Glutamatergic neuron (in vitro differentiated cells): ENCODE measurements around the gene CDH22. TPM values are rescaled to one million over a fixed set of nuclear protein-coding genes. Genes with fewer than 3 reads are reported as not detected.
A peak's percentile ranks its signal among the peaks of the same experiment; 100 is the strongest.

Experiments
- DNase-seq: peaks from one replicate; pipeline ENCODE4 v3.0.0; 2022
- H3K27ac Mint-ChIP-seq: one replicate; pipeline ENCODE4 v1.8.0; 2020; ENCODE audit warnings: mild to moderate bottlenecking, mixed read lengths, inconsistent platforms; ENCODE audit not compliant: unreplicated experiment
- H3K27me3 Mint-ChIP-seq: one replicate; pipeline ENCODE4 v1.8.0; 2020; ENCODE audit warnings: mild to moderate bottlenecking, moderate library complexity, mixed read lengths, inconsistent platforms; ENCODE audit not compliant: unreplicated experiment
- H3K36me3 Mint-ChIP-seq: one replicate; pipeline ENCODE4 v1.8.0; 2020; ENCODE audit warnings: mild to moderate bottlenecking, mixed read lengths, inconsistent platforms; ENCODE audit not compliant: unreplicated experiment
- H3K4me1 Mint-ChIP-seq: one replicate; pipeline ENCODE4 v1.8.0; 2020; ENCODE audit warnings: mild to moderate bottlenecking, low read depth, mixed read lengths, inconsistent platforms; ENCODE audit not compliant: unreplicated experiment
- H3K4me3 Mint-ChIP-seq: one replicate; pipeline ENCODE4 v1.8.0; 2020; ENCODE audit warnings: mild to moderate bottlenecking, mixed read lengths, inconsistent platforms; ENCODE audit not compliant: unreplicated experiment
- H3K9me3 Mint-ChIP-seq: one replicate; pipeline ENCODE4 v1.8.0; 2020; ENCODE audit warnings: mild to moderate bottlenecking, moderate library complexity, mixed read lengths, inconsistent platforms; ENCODE audit not compliant: unreplicated experiment
- total RNA-seq: library from RNA; stranded (reverse); fragmentation: NEBNext Ultra II Directional; extraction: Animal tissue kit (Norgen Biotek cat#: 25700); gene quantifications from one replicate; pipeline ENCODE4 v1.2.1, GENCODE V29; 2021; ENCODE audit not compliant: unreplicated experiment
- TF ChIP-seq, protein P1 (sequence below): fragments of 200-600 bp; sonication (generic); IDR thresholded peaks from one replicate; pipeline ENCODE4 v1.5.0; 2021; ENCODE audit not compliant: partially characterized antibody, unreplicated experiment

CDH22 gene
- total RNA-seq, 1 donor from 2014 or later = 7.9 TPM

DNA sequence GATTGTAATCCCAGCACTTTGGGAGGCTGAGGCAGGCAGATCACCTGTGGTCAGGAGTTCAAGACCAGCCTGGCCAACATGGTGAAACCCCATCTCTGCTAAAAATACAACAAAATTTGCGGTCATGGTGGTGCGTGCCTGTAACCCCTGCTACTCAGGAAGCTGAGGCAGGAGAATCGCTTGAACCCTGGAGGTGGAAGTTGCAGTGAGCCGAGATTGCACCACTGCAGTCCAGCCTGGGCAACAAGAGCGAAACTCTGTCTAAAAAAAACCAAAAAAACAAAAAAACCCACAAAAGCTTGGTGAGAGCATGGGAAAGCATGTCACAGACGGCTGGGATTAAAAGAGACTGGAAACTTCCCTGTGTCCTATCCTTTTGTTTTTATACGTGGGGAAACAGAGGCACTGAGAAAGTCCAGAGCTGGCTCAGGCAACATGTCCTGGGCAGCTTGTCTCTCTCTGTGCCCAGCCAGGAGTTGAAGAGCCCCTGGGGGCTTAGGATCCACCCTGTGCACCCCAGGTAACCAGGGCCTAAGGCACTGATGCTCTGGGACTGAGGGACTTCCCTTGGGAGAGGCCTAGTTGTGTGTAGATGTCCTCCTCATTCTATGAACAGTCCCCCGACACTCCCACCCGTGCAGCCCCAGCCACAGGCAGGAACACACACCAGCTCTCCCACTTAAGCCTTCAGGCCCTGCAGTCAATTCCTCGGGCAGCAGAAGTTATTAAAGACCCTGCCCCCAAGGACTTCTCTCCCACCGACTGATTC, 174.2 kb downstream of the CDH22 start:
- Mint-ChIP-seq H3K4me1 (peaks cover 36% of the 10 kb centered on the region), H3K36me3 (no peaks in the 10 kb centered on the region), H3K9me3 (peaks cover 3% of the 10 kb centered on the region), H3K27me3 (peaks cover 14% of the 10 kb centered on the region), H3K27ac (no peak overlapping the region), H3K4me3 (no peak overlapping the region)
- TF ChIP-seq, protein P1, sequence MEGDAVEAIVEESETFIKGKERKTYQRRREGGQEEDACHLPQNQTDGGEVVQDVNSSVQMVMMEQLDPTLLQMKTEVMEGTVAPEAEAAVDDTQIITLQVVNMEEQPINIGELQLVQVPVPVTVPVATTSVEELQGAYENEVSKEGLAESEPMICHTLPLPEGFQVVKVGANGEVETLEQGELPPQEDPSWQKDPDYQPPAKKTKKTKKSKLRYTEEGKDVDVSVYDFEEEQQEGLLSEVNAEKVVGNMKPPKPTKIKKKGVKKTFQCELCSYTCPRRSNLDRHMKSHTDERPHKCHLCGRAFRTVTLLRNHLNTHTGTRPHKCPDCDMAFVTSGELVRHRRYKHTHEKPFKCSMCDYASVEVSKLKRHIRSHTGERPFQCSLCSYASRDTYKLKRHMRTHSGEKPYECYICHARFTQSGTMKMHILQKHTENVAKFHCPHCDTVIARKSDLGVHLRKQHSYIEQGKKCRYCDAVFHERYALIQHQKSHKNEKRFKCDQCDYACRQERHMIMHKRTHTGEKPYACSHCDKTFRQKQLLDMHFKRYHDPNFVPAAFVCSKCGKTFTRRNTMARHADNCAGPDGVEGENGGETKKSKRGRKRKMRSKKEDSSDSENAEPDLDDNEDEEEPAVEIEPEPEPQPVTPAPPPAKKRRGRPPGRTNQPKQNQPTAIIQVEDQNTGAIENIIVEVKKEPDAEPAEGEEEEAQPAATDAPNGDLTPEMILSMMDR = no peak
- DNase-seq = no peak

DNA sequence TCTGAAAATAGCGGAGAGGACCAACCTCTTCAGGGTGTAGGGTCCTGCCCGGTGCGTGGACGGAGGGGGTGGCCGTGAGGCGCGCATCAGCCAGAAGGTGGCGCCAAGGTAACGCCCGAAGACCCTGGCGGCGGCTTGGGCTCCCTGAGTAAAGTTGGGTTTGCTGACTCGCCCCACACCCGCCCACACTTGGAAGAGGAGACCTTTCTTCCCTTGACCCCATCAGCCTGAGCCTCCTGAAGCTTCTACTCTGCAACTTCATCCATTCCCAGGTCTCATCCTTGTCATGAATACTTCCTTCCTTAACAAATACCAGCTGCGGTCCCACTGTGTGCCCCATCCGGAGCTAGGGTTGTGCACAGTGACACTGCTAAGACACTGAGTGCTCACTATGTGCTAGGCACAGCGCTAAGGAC, 175.6 kb downstream of the CDH22 start:
- peak; percentile 92 for DNase-seq
- Mint-ChIP-seq H3K4me3 (no peak overlapping the region), H3K36me3 (no peaks in the 10 kb centered on the region), H3K9me3 (peaks cover 3% of the 10 kb centered on the region), H3K27me3 (peaks cover 14% of the 10 kb centered on the region), H3K27ac (no peak overlapping the region), H3K4me1 (peaks cover 44% of the 10 kb centered on the region)
- TF ChIP-seq, protein P1 = peak; percentile 83

DNA sequence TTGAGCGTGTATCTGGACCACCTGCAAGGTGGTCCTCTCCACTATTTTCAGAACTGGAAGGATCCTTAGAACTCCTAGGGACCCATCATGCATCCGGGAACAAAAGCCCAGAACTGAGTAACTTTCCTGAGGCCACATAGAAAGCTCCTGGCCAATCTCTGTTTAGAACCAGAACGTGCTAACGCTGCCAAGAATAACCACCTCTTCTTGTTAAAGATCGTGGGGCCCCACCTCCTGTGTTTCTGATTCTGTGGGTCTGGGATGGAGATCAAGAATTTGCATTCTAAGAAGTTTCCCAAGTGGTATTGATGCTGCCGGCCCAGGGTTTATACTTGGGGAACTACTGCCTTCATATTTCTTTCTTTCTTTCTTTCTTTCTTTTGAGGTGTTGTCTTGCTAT, 176.9 kb downstream of the CDH22 start:
- Mint-ChIP-seq H3K4me1 (peaks cover 44% of the 10 kb centered on the region), H3K4me3 (no peak overlapping the region), H3K27me3 (peaks cover 12% of the 10 kb centered on the region), H3K36me3 (no peaks in the 10 kb centered on the region), H3K9me3 (peaks cover 1% of the 10 kb centered on the region), H3K27ac (peak overlapping the region; percentile 39)
- TF ChIP-seq, protein P1 = no peak
- no peak for DNase-seq

DNA sequence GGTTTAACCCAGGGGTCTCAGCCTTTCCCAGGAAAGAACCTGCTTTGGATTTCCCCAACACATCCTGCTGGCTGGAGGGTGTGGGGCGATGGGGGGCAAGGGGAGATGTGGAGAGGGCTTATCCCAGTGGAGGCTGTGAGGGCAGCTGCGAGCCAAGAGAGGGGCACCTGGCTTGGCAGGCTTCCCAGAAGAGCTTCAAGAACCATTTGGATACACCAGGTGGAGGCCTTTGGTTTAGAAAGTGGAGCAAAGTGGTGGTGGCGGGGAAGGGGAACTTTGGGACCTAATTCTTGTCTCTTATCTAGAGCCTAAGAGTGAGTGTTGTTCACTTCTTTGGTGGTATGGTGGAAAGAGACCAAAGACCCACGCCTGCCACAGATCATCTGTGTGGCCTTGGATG, 177.8 kb downstream of the CDH22 start:
- no peak overlapping the region for H3K4me3 Mint-ChIP-seq
- peak overlapping the region; percentile 83 for H3K27ac Mint-ChIP-seq
- peaks cover 38% of the 10 kb centered on the region for H3K4me1 Mint-ChIP-seq
- DNase-seq = no peak
- H3K27me3 Mint-ChIP-seq = peaks cover 9% of the 10 kb centered on the region
- no peaks in the 10 kb centered on the region for H3K36me3 Mint-ChIP-seq
- H3K9me3 Mint-ChIP-seq = peaks cover 1% of the 10 kb centered on the region
- TF ChIP-seq, protein P1 = no peak

DNA sequence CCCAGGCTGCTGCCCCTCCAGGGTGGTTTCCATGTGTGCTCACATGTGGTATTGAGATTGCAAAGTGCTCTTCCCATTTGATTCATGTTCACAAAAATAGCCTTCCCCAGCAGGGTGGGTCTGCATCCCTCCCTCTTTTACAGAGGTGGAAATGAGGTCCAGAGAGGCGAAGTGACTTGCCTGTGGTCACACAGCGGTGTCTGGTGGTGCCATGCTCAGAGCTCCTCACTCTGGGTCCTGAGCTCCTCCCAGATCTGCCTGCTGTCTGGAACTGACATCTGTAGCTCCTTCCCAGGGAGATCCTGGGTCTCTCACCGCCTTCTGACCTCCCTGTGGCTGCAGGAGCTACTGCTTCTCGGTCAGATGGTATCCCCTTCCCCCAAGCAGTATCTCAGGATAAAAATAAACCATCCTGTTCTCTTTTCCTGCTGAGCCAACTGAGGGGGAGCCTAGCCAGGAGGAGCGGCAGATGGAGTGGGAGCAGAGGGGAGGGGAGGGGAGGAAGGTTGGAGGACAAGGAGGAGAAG, 178.3 kb downstream of the CDH22 start:
- peak; percentile 60 for DNase-seq
- H3K9me3 Mint-ChIP-seq = peaks cover 1% of the 10 kb centered on the region
- H3K4me1 Mint-ChIP-seq = peaks cover 37% of the 10 kb centered on the region
- TF ChIP-seq, protein P1 = no peak
- no peaks in the 10 kb centered on the region for H3K36me3 Mint-ChIP-seq
- H3K4me3 Mint-ChIP-seq = peak overlapping the region; percentile 69
- H3K27me3 Mint-ChIP-seq = peaks cover 8% of the 10 kb centered on the region
- peak overlapping the region; percentile 83 for H3K27ac Mint-ChIP-seq
